Activated CD4-positive, alpha-beta T cell treated with anti-CD3 and anti-CD28 coated beads, Interleukin-2, Interleukin-6, amounts not matched to agents 100 ng/mL and 50 ng/mL, durations not matched to agents 16 hours and 8 hours (primary cell): ENCODE data around the gene TRIM49D2.
"Not testable (repeated sequence)": the region's sequence is repeated elsewhere in the genome, so short reads cannot be mapped to it uniquely, and the experiment has no call there.

ENCODE experiments used
- DNase-seq: peaks from one replicate; pipeline ENCODE4 v3.0.0-alpha.2; 2020

Gene TRIM49D2, protein sequence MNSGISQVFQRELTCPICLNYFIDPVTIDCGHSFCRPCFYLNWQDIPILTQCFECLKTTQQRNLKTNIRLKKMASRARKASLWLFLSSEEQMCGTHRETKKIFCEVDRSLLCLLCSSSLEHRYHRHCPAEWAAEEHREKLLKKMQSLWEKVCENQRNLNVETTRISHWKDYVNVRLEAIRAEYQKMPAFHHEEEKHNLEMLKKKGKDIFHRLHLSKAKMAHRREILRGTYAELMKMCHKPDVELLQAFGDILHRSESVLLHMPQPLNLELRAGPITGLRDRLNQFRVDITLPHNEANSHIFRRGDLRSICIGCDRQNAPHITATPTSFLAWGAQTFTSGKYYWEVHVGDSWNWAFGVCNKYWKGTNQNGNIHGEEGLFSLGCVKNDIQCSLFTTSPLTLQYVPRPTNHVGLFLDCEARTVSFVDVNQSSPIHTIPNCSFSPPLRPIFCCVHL

DNA sequence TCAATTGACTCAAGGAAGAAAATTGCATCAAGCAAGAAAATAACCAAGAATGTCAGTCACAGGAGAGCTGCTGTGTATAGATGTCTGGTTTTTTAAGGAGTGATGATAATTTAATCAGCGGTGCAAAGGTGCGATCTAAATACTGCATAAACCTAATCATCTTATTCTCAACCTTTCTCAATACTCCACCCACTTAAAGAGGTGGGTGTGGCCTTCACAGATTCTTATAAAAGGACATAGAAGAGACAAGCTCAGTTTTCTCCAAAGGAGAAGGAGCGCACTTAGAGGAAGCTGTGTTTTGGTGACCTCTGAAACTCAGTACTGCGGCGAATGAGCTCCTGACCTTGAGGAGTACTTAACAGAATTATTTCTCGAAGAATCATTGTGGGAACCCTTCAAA, at the start of gene TRIM49D2:
Gene TRIM49D2, plus strand, starts transcription at position 301 of the 400 bp plus-strand sequence. CDS start 2,698 bp downstream, outside the sequence.
- not testable (repeated sequence) for DNase-seq

DNA sequence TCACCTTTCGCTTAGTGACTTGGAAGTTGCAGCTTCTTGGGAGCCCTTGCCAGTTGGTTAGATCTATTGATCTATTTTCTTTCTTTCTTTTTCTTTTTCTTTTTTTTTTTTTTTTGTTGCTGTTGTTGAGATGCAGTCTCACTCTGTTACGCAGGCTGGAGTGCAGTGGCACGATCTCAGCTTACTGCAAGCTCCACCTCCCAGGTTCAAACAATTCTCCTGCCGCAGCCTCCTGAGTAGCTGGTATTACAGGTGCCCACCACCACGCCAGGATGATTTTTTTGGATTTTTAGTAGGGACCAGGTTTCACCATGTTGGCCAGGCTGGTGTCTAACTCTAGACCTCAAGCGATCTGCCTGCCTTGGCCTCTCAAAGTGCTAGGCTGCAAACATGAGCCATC, 46.4 kb upstream of the TRIM49D2 start:
- DNase-seq, result not testable (repeated sequence)

DNA sequence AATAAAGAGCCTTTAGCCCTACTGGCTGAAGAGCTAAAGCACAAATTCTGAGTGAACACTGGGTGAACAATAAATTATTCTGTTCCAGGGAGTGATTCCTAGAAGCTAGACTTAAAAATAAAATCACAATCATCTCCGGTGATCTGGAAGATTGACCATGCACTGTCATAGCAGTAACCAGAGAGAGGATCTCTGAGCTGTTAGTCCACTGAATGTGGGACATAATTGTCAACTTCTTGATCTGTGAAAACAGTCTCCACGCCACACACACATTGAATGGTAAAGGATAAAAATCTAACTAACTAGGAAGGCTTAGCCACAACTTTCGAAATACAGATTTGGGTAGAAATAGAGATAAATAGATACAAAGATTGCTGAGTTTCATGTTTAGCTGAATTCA, 30.6 kb upstream of the TRIM49D2 start:
- DNase-seq, result not testable (repeated sequence)

DNA sequence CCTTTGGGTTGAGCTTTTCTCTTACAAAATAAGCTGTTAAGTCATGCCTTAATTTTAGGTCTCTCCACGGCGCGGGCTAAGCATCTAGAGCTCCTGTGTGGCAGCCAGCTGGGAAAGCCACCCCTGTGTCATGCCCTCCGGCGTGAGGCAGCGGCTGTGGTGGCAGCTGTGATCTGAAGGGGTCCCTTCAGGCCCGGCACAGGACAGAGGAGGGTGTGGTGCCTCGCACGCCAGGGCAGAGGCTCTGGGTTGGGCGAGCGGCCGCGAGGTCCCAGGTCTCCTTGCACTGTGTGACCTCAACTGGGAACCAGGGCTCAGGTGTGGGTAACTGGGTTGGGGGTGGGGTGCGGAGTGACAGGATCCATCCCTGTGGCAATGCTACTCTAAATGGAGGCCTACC, 23.1 kb upstream of the TRIM49D2 start:
- not testable (repeated sequence) for DNase-seq

DNA sequence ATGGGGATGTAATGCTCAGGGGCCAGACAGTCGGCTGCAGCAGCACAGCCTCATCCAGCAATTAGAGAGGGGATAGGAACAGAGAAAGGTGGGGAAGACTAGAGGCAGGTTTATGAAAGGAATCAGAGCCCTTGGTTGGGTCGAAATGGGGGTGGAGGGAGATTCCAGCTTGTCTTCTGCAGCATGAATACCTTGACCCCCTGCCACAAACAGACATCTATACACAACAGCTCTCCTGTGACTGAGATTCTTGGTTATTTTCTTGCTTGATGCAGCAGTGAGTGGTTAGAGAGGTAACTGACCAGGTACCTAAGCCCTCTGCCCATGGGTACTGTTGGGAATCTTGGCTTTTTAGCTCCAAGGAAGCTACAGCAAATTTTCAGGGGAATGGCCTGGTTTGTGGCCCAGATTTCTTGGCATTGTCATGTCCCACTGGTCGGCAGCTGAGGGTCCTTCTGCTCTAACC, 1.6 kb upstream of the TRIM49D2 start, which contains the start of gene TRIM49D1:
Gene TRIM49D1, minus strand, starts transcription at position 51 of the 466 bp plus-strand sequence. CDS start 4,535 bp downstream, outside the sequence.
- no peak for DNase-seq

DNA sequence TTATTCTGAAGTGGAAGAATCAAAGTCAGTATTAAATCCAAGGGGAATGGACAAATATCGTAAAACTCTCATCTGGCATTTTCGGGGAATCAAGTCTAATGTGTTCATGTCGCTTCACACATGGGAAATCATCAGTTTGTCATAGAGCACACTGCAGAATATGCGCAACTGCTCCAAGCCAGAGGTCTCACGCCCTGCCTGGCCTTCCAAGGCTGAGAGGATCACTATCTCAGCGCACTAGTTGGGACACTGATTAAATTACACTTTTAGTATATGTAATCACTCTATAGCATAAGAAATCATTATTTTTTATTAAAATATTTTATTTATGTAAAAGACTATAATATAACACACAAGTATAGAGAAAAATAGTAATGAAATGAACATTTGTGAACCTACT, 37.0 kb downstream of the TRIM49D2 start:
- DNase-seq, result not testable (repeated sequence)

DNA sequence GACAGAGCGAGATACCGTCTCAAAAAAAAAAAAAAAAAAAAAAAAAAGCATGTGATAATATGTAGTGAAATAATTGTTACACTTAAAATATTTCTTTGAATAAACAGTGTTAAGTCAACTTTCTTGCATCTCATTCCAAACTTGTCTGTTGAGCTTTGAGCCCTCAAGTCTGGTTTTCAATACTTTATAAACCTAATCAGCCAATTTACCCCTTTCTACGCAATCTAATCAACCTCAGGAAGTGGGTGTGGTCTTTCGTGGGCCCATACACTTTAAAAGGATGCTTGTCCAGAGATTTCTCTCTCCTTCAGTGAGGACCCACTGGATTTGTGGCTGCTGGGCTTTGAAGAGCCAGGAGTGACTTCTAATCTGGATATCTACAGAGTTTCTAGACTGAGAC, 41.9 kb downstream of the TRIM49D2 start, which contains the start of gene TRIM64:
Gene TRIM64, plus strand, starts transcription at position 301 of the 400 bp plus-strand sequence. CDS start 2,467 bp downstream, outside the sequence.
- not testable (repeated sequence) for DNase-seq
